GM23338 (cell line): ENCODE results near the gene PARP12.

Source experiments
- CTCF ChIP-seq, 2 experiments: fragments of 200-600 bp in 1 of 2; sonication (generic) in 1 of 2; conservative IDR thresholded peaks; 2 replicates each; pipeline versions ENCODE4 v1.5.1 to v1.6.1; 2016 to 2017; ENCODE audit warnings: antibody characterized with exemption in 2 of 2, low read depth in 2 of 2, mild to moderate bottlenecking in 2 of 2, moderate library complexity in 1 of 2
- EZH2 ChIP-seq: fragments of 200-600 bp; sonication (generic); IDR thresholded peaks from one replicate; pipeline ENCODE4 v1.8.0; 2017; ENCODE audit warnings: antibody characterized with exemption, mild to moderate bottlenecking, low read depth; ENCODE audit not compliant: unreplicated experiment
- EZH2phosphoT487 ChIP-seq: fragments of 200-600 bp; sonication (generic); IDR thresholded peaks from one replicate; pipeline ENCODE4 v1.8.1; 2018; ENCODE audit warnings: antibody characterized with exemption; ENCODE audit not compliant: unreplicated experiment
- NANOG ChIP-seq: IDR thresholded peaks from 2 replicates; pipeline ENCODE4 v1.6.1; 2016; ENCODE audit warnings: antibody characterized with exemption, borderline replicate concordance
- POLR2AphosphoS5 ChIP-seq: IDR thresholded peaks from 2 replicates; pipeline ENCODE4 v1.6.1; 2016; ENCODE audit warnings: antibody characterized with exemption, low read depth
- REST ChIP-seq: IDR thresholded peaks from one replicate; pipeline ENCODE4 v1.6.1; 2018; ENCODE audit warnings: antibody characterized with exemption; ENCODE audit not compliant: unreplicated experiment
- ZNF114 ChIP-seq: fragments of 250-450 bp; sonication (Bioruptor Pico); IDR thresholded peaks from 2 replicates; pipeline ENCODE4 v1.5.0; 2020; ENCODE audit warnings: mild to moderate bottlenecking, moderate library complexity

- TF ChIP-seq CTCF (conservative IDR thresholded peaks at IDR 0.05; ENCODE audit: low read depth in 2 of 2) (no peak), EZH2 (no peak), REST (no peak), POLR2AphosphoS5 (no peak), ZNF114 (CRISPR knock-in tag) (no peak), NANOG (no peak), EZH2phosphoT487 (no peak)
Observed at GRCh38 chr7:140029072-140029471, 33.7 kb downstream of the PARP12 start.
